Natural killer cell (primary cell): ENCODE results near the gene GPC5. TPM values are rescaled to one million over a fixed set of nuclear protein-coding genes. Genes with fewer than 3 reads are reported as not detected.

Experiments
- ATAC-seq, 3 donors: fragments of 150-1000 bp in 2 of 3; fragments of 200-7000 bp in 1 of 3; cut with Tn5 transposase; 1 replicate in 1 of 3; 2 replicates in 2 of 3; pipeline ENCODE4 v1.10.0; 2021; ENCODE audit warnings: mild to moderate bottlenecking in 2 of 3, moderate library complexity in 2 of 3
- DNase-seq, 2 donors: peaks; one replicate each; pipeline versions ENCODE4 v3.0.0 to v3.0.0-alpha.2; 2013 to 2021; ENCODE audit warnings: mixed read lengths in 1 of 2
- H3K27ac ChIP-seq: one replicate; pipeline ENCODE4 v1.5.1; 2013; ENCODE audit warnings: mild to moderate bottlenecking, low read length
- H3K27me3 ChIP-seq: one replicate; pipeline ENCODE4 v1.6.1; 2013; ENCODE audit warnings: low read length; ENCODE audit not compliant: control insufficient read depth, insufficient read depth
- H3K36me3 ChIP-seq: one replicate; pipeline ENCODE4 v1.6.1; 2013; ENCODE audit warnings: low read length; ENCODE audit not compliant: control insufficient read depth, insufficient read depth
- H3K4me1 ChIP-seq: one replicate; pipeline ENCODE4 v1.6.1; 2013; ENCODE audit warnings: low read length; ENCODE audit not compliant: control insufficient read depth, insufficient read depth
- H3K4me3 ChIP-seq: one replicate; pipeline ENCODE4 v1.5.1; 2013; ENCODE audit warnings: low read length
- H3K9me3 ChIP-seq: one replicate; pipeline ENCODE4 v1.6.1; 2013; ENCODE audit warnings: low read length; ENCODE audit not compliant: control insufficient read depth, insufficient read depth
- H3K27ac Mint-ChIP-seq, 2 donors: one replicate each; pipeline ENCODE4 v1.8.0; 2022; ENCODE audit warnings: mild to moderate bottlenecking in 2 of 2, mixed read lengths in 2 of 2, moderate library complexity in 1 of 2
- H3K27me3 Mint-ChIP-seq, 2 donors: one replicate each; pipeline ENCODE4 v1.8.0; 2022; ENCODE audit warnings: low read depth in 2 of 2, mixed read lengths in 2 of 2
- H3K36me3 Mint-ChIP-seq: one replicate; pipeline ENCODE4 v1.8.0; 2022; ENCODE audit warnings: mixed read lengths
- H3K4me1 Mint-ChIP-seq, 2 donors: one replicate each; pipeline ENCODE4 v1.8.0; 2022; ENCODE audit warnings: mixed read lengths in 2 of 2
- H3K4me3 Mint-ChIP-seq: one replicate; pipeline ENCODE4 v1.8.0; 2022; ENCODE audit warnings: mild to moderate bottlenecking, moderate library complexity, mixed read lengths
- H3K9me3 Mint-ChIP-seq, 2 donors: one replicate each; pipeline ENCODE4 v1.8.0; 2022; ENCODE audit warnings: mixed read lengths in 2 of 2
- WGBS: methylation state at CpG from one replicate; pipeline ENCODE4 v1.1.7; 2013; ENCODE audit warnings: missing lambda C conversion rate; ENCODE audit not compliant: insufficient coverage; 5-methylcytosine and 5-hydroxymethylcytosine counted together
- intact Hi-C: fragments of 100-400 bp; cut with micrococcal nuclease; formaldehyde crosslinking; loops from one replicate; pipeline ENCODE4 v1.14.2; 2022
- total RNA-seq, 4 donors: library from RNA; stranded (reverse); fragments of 120-200 nt in 1 of 4; gene quantifications; one replicate each; pipeline versions ENCODE4 v1.2.3 to v1.2.4, GENCODE V29; 2013 to 2022
- TF ChIP-seq, protein P1 (sequence below): fragments of 200-600 bp; IDR thresholded peaks from one replicate; pipeline ENCODE4 v1.8.0; 2022; ENCODE audit warnings: antibody characterized with exemption

Gene GPC5
- total RNA-seq, 3 donors from 2014 or later (not counting 1 experiment from before 2014, with no cell fraction given), result not detected

GRCh38 chr13:91768746-91769145, 370.3 kb downstream of the GPC5 start:
- H3K36me3 Mint-ChIP-seq, result no peaks in the 10 kb centered on the region
- intact Hi-C loops, result no loop called here
- no peak for DNase-seq
- H3K27ac Mint-ChIP-seq, result no peak overlapping the region
- H3K4me3 Mint-ChIP-seq, result no peak overlapping the region
- Histone ChIP-seq H3K36me3 (no peaks in the 10 kb centered on the region), H3K27me3 (no peaks in the 10 kb centered on the region), H3K27ac (no peak overlapping the region), H3K4me3 (no peak overlapping the region), H3K4me1 (no peaks in the 10 kb centered on the region), H3K9me3 (no peaks in the 10 kb centered on the region)
- WGBS, result 73% methylated on average over 1 of the region's 2 CpGs
- H3K9me3 Mint-ChIP-seq, result peaks cover 4 to 10% of the 10 kb centered on the region in 2 donors
- no peaks in the 10 kb centered on the region for H3K27me3 Mint-ChIP-seq
- H3K4me1 Mint-ChIP-seq, result no peaks in the 10 kb centered on the region
- no peak for ATAC-seq
- TF ChIP-seq, protein P1, sequence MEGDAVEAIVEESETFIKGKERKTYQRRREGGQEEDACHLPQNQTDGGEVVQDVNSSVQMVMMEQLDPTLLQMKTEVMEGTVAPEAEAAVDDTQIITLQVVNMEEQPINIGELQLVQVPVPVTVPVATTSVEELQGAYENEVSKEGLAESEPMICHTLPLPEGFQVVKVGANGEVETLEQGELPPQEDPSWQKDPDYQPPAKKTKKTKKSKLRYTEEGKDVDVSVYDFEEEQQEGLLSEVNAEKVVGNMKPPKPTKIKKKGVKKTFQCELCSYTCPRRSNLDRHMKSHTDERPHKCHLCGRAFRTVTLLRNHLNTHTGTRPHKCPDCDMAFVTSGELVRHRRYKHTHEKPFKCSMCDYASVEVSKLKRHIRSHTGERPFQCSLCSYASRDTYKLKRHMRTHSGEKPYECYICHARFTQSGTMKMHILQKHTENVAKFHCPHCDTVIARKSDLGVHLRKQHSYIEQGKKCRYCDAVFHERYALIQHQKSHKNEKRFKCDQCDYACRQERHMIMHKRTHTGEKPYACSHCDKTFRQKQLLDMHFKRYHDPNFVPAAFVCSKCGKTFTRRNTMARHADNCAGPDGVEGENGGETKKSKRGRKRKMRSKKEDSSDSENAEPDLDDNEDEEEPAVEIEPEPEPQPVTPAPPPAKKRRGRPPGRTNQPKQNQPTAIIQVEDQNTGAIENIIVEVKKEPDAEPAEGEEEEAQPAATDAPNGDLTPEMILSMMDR, result no peak

DNA sequence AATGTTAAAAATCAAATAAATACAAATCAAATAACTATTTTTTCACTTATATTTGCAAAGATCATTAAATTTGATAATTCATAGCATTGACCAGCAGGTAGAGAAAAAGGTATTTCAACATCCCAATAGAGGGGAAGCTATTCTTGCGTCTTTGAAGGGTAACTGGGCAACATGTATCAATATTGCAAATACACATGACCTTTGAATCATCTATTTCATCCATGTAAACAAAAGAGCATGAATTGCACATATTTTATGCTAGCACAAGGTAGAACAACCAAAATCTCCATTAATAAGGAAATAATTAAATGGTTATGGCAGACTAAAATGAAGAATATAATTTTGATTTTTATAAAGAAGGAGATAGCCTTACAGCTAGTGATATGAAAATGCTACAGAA, 372.8 kb downstream of the GPC5 start:
- DNase-seq (no peak), ATAC-seq (no peak)
- intact Hi-C loops, result no loop called here
- no peaks in the 10 kb centered on the region for H3K4me1 ChIP-seq
- H3K4me3 ChIP-seq, result no peak overlapping the region
- TF ChIP-seq, protein P1, result no peak
- Mint-ChIP-seq H3K9me3 (peaks cover 5 to 9% of the 10 kb centered on the region in 2 donors), H3K27ac (no peak overlapping the region), H3K27me3 (no peaks in the 10 kb centered on the region), H3K4me3 (no peak overlapping the region), H3K4me1 (no peaks in the 10 kb centered on the region), H3K36me3 (no peaks in the 10 kb centered on the region)
- 100% methylated on average over 1 of the region's 1 CpG for WGBS
- H3K27me3 ChIP-seq, result no peaks in the 10 kb centered on the region
- no peaks in the 10 kb centered on the region for H3K9me3 ChIP-seq
- H3K36me3 ChIP-seq, result no peaks in the 10 kb centered on the region
- H3K27ac ChIP-seq, result no peak overlapping the region

- no peak for DNase-seq
- Mint-ChIP-seq H3K27me3 (no peaks in the 10 kb centered on the region), H3K36me3 (no peaks in the 10 kb centered on the region), H3K27ac (no peak overlapping the region), H3K9me3 (peaks cover 9 to 12% of the 10 kb centered on the region in 2 donors), H3K4me1 (no peaks in the 10 kb centered on the region), H3K4me3 (no peak overlapping the region)
- Histone ChIP-seq H3K9me3 (no peaks in the 10 kb centered on the region), H3K27ac (no peak overlapping the region), H3K27me3 (no peaks in the 10 kb centered on the region), H3K4me1 (no peaks in the 10 kb centered on the region), H3K4me3 (no peak overlapping the region), H3K36me3 (no peaks in the 10 kb centered on the region)
- intact Hi-C loops, result no loop called here
- WGBS, result 72% methylated on average over 2 of the region's 3 CpGs
- TF ChIP-seq, protein P1, result no peak
- no peak for ATAC-seq
Observed at GRCh38 chr13:91773591-91774227, 375.3 kb downstream of the GPC5 start.

DNA sequence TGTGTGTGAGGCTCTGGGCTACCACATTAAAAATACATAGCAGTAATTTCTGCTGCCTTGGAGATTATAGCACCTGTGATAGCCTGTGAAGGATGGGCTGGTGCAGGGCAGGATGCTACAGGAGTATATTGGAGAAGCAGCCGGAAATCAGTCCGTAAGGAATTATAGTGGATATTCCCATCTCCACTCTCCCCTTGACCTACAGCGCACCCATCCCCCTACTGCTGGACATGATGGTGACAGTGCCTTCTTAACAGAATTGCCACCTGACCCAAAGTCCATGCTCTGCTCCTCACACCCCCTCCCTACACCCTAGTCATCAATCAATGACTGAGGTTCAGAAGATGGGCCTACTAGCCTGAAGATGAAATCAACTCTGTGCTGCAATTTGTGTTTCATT, 376.0 kb downstream of the GPC5 start:
- 94% methylated on average over 3 of the region's 3 CpGs for WGBS
- intact Hi-C loops, result no loop called here
- TF ChIP-seq, protein P1, result no peak
- Histone ChIP-seq H3K4me1 (no peaks in the 10 kb centered on the region), H3K4me3 (no peak overlapping the region), H3K27me3 (no peaks in the 10 kb centered on the region), H3K9me3 (no peaks in the 10 kb centered on the region), H3K36me3 (no peaks in the 10 kb centered on the region), H3K27ac (no peak overlapping the region)
- no peak for ATAC-seq
- Mint-ChIP-seq H3K9me3 (peaks cover 9 to 12% of the 10 kb centered on the region in 2 donors), H3K4me1 (no peaks in the 10 kb centered on the region), H3K4me3 (no peak overlapping the region), H3K27ac (no peak overlapping the region), H3K36me3 (no peaks in the 10 kb centered on the region), H3K27me3 (no peaks in the 10 kb centered on the region)
- no peak for DNase-seq
